HepG2 (cell line): ENCODE measurements around the gene CDA. TPM values are rescaled to one million over a fixed set of nuclear protein-coding genes. Genes with fewer than 3 reads are reported as not detected.

Experiments used
- ATAC-seq: fragments of 200-7000 bp; cut with Tn5 transposase; 3 replicates; pipeline ENCODE4 v1.9.1; 2020; ENCODE audit warnings: mild to moderate bottlenecking, moderate library complexity
- BruUV-seq: library from RNA; stranded (reverse); fragments of 400-500 nt; replicated peaks from 2 replicates; lab custom pipeline; 2021; lab: Mats Ljungman, UMichigan
- CTCF ChIA-PET: fragments of 300-600 bp; formaldehyde crosslinking; extraction: SDS; loops from one replicate; lab custom pipeline; 2021; ENCODE audit warnings: low total read pairs, inconsistent platforms, low intra/inter-chr PET ratio; lab: Yijun Ruan, JAX
- POLR2A ChIA-PET: fragments of 350-600 bp; sonication (Branson Sonifier 250); formaldehyde crosslinking; loops from one replicate; lab custom pipeline; 2020; ENCODE audit warnings: antibody characterized with exemption, inconsistent platforms; lab: Yijun Ruan, JAX
- DNase-seq: peaks from one replicate; pipeline ENCODE4 v3.0.0-alpha.2; 2015; ENCODE audit warnings: low spot score
- FAIRE-seq: peaks from 3 replicates; lab custom pipeline; 2011; peaks lifted over from hg19 to GRCh38; lab: Jason Lieb, UNC
- H2AFZ ChIP-seq: one replicate; pipeline ENCODE4 v1.6.1; 2011; ENCODE audit warnings: low read length, inconsistent platforms
- H3K27ac ChIP-seq: fragments of 300-600 bp; 3 replicates; pipeline ENCODE4 v1.8.0; 2011; ENCODE audit warnings: mixed run types, mild to moderate bottlenecking, mixed read lengths, low read length, inconsistent platforms; ENCODE audit not compliant: insufficient read depth; ENCODE audit errors: extremely low read length
- H3K27me3 ChIP-seq, 2 experiments: fragments of 200-600 bp in 1 of 2; 2 replicates in 1 of 2; 3 replicates in 1 of 2; pipeline versions ENCODE4 v1.6.0 to v1.8.0; 2011; ENCODE audit warnings: low read length in 2 of 2, mild to moderate bottlenecking in 2 of 2, moderate library complexity in 2 of 2, inconsistent platforms in 1 of 2; ENCODE audit not compliant: insufficient read depth in 2 of 2, control insufficient read depth in 1 of 2
- H3K36me3 ChIP-seq, 2 experiments: fragments of 200-600 bp in 1 of 2; replicated peaks in 1 of 2; 2 replicates in 1 of 2; 3 replicates in 1 of 2; pipeline versions ENCODE4 v1.5.1 to v1.8.0; 2011; ENCODE audit warnings: low read length in 2 of 2, inconsistent platforms in 1 of 2; ENCODE audit not compliant: insufficient read depth in 2 of 2, control insufficient read depth in 1 of 2
- H3K4me1 ChIP-seq: 2 replicates; pipeline ENCODE4 v1.5.1; 2012; ENCODE audit warnings: low read length, inconsistent platforms; ENCODE audit not compliant: insufficient read depth
- H3K4me2 ChIP-seq: 2 replicates; pipeline ENCODE4 v1.6.0; 2011; ENCODE audit warnings: low read depth, low read length, inconsistent platforms
- H3K4me3 ChIP-seq, 3 experiments: fragments of 200-600 bp in 1 of 3; sonication (generic), shearing (Covaris generic) in 1 of 3; replicated peaks in 1 of 3; 2 replicates each; pipeline ENCODE4 v1.5.1; 2011 to 2016; ENCODE audit warnings: low read length in 3 of 3, inconsistent platforms in 2 of 3, low read depth in 2 of 3, mild to moderate bottlenecking in 2 of 3, control low read depth in 1 of 3, mixed read lengths in 1 of 3; ENCODE audit not compliant: insufficient read depth in 1 of 3
- H3K79me2 ChIP-seq: one replicate; pipeline ENCODE4 v1.6.1; 2011; ENCODE audit warnings: low read length, inconsistent platforms; ENCODE audit not compliant: insufficient read depth
- H3K9ac ChIP-seq: 2 replicates; pipeline ENCODE4 v1.6.0; 2011; ENCODE audit warnings: mild to moderate bottlenecking, low read depth, low read length, inconsistent platforms; ENCODE audit not compliant: insufficient read depth
- H3K9me3 ChIP-seq: 2 replicates; pipeline ENCODE4 v1.5.1; 2012; ENCODE audit warnings: mild to moderate bottlenecking, low read length
- H4K20me1 ChIP-seq: 2 replicates; pipeline ENCODE4 v1.6.0; 2011; ENCODE audit warnings: inconsistent platforms, mild to moderate bottlenecking, low read length, moderate library complexity; ENCODE audit not compliant: insufficient read depth
- ARNTL ChIP-seq: sonication (generic); formaldehyde crosslinking; IDR thresholded peaks from 2 replicates; pipeline ENCODE4 v1.4.0; 2020; ENCODE audit warnings: mild to moderate bottlenecking, missing genetic modification reagents
- CBX5 ChIP-seq: sonication (generic); formaldehyde crosslinking; IDR thresholded peaks from 2 replicates; pipeline ENCODE4 v1.4.0; 2020; ENCODE audit warnings: missing genetic modification reagents, borderline replicate concordance
- IKZF4 ChIP-seq: sonication (generic); formaldehyde crosslinking; IDR thresholded peaks from 2 replicates; pipeline ENCODE4 v1.5.1; 2020; ENCODE audit warnings: borderline replicate concordance, mild to moderate bottlenecking, low read depth, missing genetic modification reagents; ENCODE audit errors: not compliant biosample characterization
- KAT8 ChIP-seq: IDR thresholded peaks from 2 replicates; pipeline ENCODE4 v1.6.1; 2016; ENCODE audit warnings: missing genetic modification reagents, missing compliant biosample characterization
- MAFG ChIP-seq: sonication (generic); formaldehyde crosslinking; IDR thresholded peaks from 2 replicates; pipeline ENCODE4 v1.5.1; 2020; ENCODE audit warnings: mild to moderate bottlenecking, missing genetic modification reagents
- NONO ChIP-seq, 2 experiments: fragments of 450-650 bp in 1 of 2; sonication (generic) in 1 of 2; formaldehyde crosslinking in 1 of 2; IDR thresholded peaks in 1 of 2; conservative IDR thresholded peaks in 1 of 2; 2 replicates each; pipeline versions ENCODE4 v1.6.1 to v1.8.0; 2017 to 2022; ENCODE audit warnings: mild to moderate bottlenecking in 1 of 2, missing genetic modification reagents in 1 of 2, moderate library complexity in 1 of 2
- SNAPC4 ChIP-seq: sonication (generic); formaldehyde crosslinking; IDR thresholded peaks from 2 replicates; pipeline ENCODE4 v1.4.0; 2020; ENCODE audit warnings: mild to moderate bottlenecking, missing genetic modification reagents
- ZNF691 ChIP-seq: sonication (generic); formaldehyde crosslinking; IDR thresholded peaks from 2 replicates; pipeline ENCODE4 v1.4.0; 2020; ENCODE audit warnings: missing genetic modification reagents, low read depth, mild to moderate bottlenecking, borderline replicate concordance
- WGBS: methylation state at CpG from one replicate; pipeline ENCODE4 v1.1.6; 2017; ENCODE audit warnings: low lambda C conversion rate; 5-methylcytosine and 5-hydroxymethylcytosine counted together
- in situ Hi-C: cut with HindIII; loops from 2 replicates; pipeline ENCODE4 v1.10.0; 2017; ENCODE audit warnings: low pct_unique_long_range_greater_than_20kb; ENCODE audit not compliant: extremely low pct_ligation_motif_present
- intact Hi-C: fragments of 100-400 bp; cut with micrococcal nuclease; formaldehyde crosslinking; loops from one replicate; pipeline ENCODE4 v1.10.0; 2022; ENCODE audit not compliant: unreplicated experiment
- polyA plus RNA-seq, 8 experiments: library from polyadenylated mRNA; depleted of rRNA in 3 of 8; stranded (reverse) in 7 of 8; unstranded in 1 of 8; fragments of >200 nt; fragmentation: Illumina TruSeq in 4 of 8; extraction: Trizol in 4 of 8; gene quantifications; 2 replicates each; pipeline versions ENCODE4 v1.2.1 to v1.2.3, GENCODE V29; 2011 to 2016; ENCODE audit warnings: low read depth in 4 of 8, missing spikeins in 1 of 8, mixed read lengths in 1 of 8; ENCODE audit not compliant: insufficient read depth in 1 of 8
- total RNA-seq, 5 experiments: library from RNA; depleted of rRNA; stranded (reverse); fragments of >200 nt; fragmentation: Illumina TruSeq; extraction: Trizol; gene quantifications; 2 replicates each; pipeline ENCODE4 v1.2.3, GENCODE V29; 2016; ENCODE audit warnings: low read depth in 1 of 5
- TF ChIP-seq, protein P1 (sequence below): fragments of 450-650 bp; IDR thresholded peaks from 2 replicates; pipeline ENCODE4 v1.6.1; 2016
- TF ChIP-seq, protein P2 (sequence below): sonication (generic); formaldehyde crosslinking; IDR thresholded peaks from 2 replicates; pipeline ENCODE4 v1.5.1; 2020; ENCODE audit warnings: mild to moderate bottlenecking, moderate library complexity, missing genetic modification reagents

Gene CDA
- total and polyA plus RNA-seq, 2 of the 13 experiments (the other 11 are each of a cell fraction or from before 2014, with no cell fraction given): 0.66 to 2.1 TPM

- TF ChIP-seq MAFG (CRISPR knock-in tag): no peak
Measured at GRCh38 chr1:20660847-20661206, 71.9 kb downstream of the CDA start (continued).

DNA sequence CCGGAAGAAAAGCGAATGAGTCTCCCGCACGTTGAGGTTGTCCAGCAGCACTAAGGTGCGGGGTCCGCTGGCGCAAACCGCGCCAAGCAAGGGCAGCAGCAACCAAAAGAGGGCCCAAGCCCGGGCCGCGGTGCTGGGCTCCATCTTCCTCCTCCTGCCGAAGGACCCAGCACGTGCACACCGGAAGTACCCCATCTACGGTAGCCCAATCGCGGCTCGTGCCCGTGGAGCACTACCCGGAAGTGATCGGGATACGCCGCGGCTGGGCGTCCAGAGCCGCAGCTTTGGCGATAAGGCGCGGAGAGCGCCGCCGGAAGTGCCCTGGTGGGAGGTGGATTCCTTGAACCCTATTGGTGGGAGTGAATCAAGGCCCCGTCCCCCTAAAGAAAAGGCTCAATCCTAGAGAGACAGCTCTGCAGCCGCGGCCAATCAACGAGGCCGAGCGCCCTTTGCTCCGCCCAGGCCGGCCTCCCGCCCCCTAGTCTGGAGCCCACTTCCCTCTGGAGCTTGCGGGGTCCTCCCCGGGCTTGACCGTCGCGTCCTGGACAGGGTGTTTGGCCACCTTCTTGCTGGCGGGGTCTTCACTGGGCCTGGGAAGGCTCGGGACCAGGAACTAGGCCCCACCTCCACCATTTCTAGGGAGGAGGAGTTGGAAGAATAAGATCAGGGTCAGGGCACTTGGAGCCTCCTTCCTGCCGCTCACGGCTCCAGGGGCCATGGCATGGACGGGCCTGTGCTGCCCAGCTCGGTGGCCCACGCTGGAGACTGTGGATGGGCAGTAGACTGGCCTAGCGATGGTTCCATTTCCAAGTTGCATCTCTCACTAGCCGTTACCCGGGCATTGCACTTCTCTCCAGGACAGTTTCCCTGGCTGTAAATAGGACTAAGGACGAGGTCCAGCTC, 72.6 kb downstream of the CDA start, which contains the start of gene DDOST:
Gene DDOST (minus strand): TSS at position 163 of the 903 bp plus-strand sequence. CDS start 19 bp downstream, at position 144.
- under 1% methylated on average over 17 of the region's 58 CpGs for WGBS
- no TSS peak for BruUV-seq
- H3K27me3 ChIP-seq: no peaks in the 10 kb centered on the region; a peak in 1 of 5 replicates
- H3K9ac ChIP-seq: peak within 1 kb of the TSS; percentile 85
- ATAC-seq (peak; percentile 95), FAIRE-seq (peak; percentile 96), DNase-seq (peak; percentile 98)
- intact Hi-C loops: no loop called here
- H3K4me2 ChIP-seq: peak within 1 kb of the TSS; percentile 81
- H3K9me3 ChIP-seq: no peaks in the 10 kb centered on the region
- peaks cover 47% of the 10 kb centered on the region for H3K4me1 ChIP-seq
- peaks cover 46% of the 10 kb centered on the region for H3K79me2 ChIP-seq
- H3K36me3 ChIP-seq: peaks cover 13 to 25% of the 10 kb centered on the region in 2 experiments
- in situ Hi-C loops: no loop called here
- no peaks in the 10 kb centered on the region for H4K20me1 ChIP-seq
- ChIA-PET POLR2A (interaction anchor here (0.6 to 2.9 kb wide), 18 partner anchors 9 to 1391 kb away, joined by 3 to 24 read pairs (median 4); partner anchors contain the start of genes CDC42, FAM43B, HP1BP3 and PINK1), CTCF (no interaction called here)
- H3K27ac ChIP-seq: peak within 1 kb of the TSS; percentile 66
- H3K4me3 ChIP-seq: peak within 1 kb of the TSS; percentile 77 to 98 (median 89)
- no peak within 1 kb of the TSS for H2AFZ ChIP-seq
- TF ChIP-seq SNAPC4 (CRISPR knock-in tag) (peak; percentile 63; the same call in 1 of the 2 replicates), ARNTL (peak; percentile 41; the same call in 1 of the 2 replicates), KAT8 (peak; percentile 99), CBX5 (CRISPR knock-in tag) (peak; percentile 23; the same call in 1 of the 2 replicates), IKZF4 (CRISPR knock-in tag) (peak; percentile 4), ZNF691 (CRISPR knock-in tag) (0 out of 2 replicates have a peak, but pooled peaks have one; percentile 18), NONO (IDR thresholded peaks at IDR 0.05) (no peak), NONO (CRISPR knock-in tag; conservative IDR thresholded peaks at IDR 0.05) (peak; percentile 81)
- TF ChIP-seq, protein P1, sequence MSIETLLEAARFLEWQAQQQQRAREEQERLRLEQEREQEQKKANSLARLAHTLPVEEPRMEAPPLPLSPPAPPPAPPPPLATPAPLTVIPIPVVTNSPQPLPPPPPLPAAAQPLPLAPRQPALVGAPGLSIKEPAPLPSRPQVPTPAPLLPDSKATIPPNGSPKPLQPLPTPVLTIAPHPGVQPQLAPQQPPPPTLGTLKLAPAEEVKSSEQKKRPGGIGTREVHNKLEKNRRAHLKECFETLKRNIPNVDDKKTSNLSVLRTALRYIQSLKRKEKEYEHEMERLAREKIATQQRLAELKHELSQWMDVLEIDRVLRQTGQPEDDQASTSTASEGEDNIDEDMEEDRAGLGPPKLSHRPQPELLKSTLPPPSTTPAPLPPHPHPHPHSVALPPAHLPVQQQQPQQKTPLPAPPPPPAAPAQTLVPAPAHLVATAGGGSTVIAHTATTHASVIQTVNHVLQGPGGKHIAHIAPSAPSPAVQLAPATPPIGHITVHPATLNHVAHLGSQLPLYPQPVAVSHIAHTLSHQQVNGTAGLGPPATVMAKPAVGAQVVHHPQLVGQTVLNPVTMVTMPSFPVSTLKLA: peak; percentile 53
- TF ChIP-seq, protein P2, sequence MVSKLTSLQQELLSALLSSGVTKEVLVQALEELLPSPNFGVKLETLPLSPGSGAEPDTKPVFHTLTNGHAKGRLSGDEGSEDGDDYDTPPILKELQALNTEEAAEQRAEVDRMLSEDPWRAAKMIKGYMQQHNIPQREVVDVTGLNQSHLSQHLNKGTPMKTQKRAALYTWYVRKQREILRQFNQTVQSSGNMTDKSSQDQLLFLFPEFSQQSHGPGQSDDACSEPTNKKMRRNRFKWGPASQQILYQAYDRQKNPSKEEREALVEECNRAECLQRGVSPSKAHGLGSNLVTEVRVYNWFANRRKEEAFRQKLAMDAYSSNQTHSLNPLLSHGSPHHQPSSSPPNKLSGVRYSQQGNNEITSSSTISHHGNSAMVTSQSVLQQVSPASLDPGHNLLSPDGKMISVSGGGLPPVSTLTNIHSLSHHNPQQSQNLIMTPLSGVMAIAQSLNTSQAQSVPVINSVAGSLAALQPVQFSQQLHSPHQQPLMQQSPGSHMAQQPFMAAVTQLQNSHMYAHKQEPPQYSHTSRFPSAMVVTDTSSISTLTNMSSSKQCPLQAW (CRISPR knock-in tag): peak; percentile 92
